ENCODE measurements around the gene ARMC3. TPM values are rescaled to one million over a fixed set of nuclear protein-coding genes. Genes with fewer than 3 reads are reported as not detected.

The ARMC3 gene
- total and polyA plus RNA-seq, 9 of the 15 experiments (the other 6 are each of a cell fraction or from before 2014, with no cell fraction given): 0.33 to 1.1 (median 0.62) TPM

- TF ChIP-seq HSF4 (CRISPR knock-in tag; IDR thresholded peaks at IDR 0.05; ENCODE audit: borderline replicate concordance) (no peak), ZC3H8 (IDR thresholded peaks at IDR 0.05) (no peak), OTX1 (CRISPR knock-in tag; IDR thresholded peaks at IDR 0.05) (no peak), CGGBP1 (CRISPR knock-in tag; IDR thresholded peaks at IDR 0.05) (no peak), BMI1 (IDR thresholded peaks at IDR 0.05; ENCODE audit: low read length) (no peak), MITF (IDR thresholded peaks at IDR 0.05) (no peak), ZFP30 (CRISPR knock-in tag; IDR thresholded peaks at IDR 0.05; ENCODE audit: borderline replicate concordance) (no peak), BACH1 (tag; IDR thresholded peaks at IDR 0.05) (no peak), ZBTB26 (CRISPR knock-in tag; IDR thresholded peaks at IDR 0.05) (no peak), MBD2 (IDR thresholded peaks at IDR 0.05; ENCODE audit: borderline replicate concordance, low read depth) (no peak; the same call in none of the 2 replicates), GATAD2B (IDR thresholded peaks at IDR 0.05; ENCODE audit: borderline replicate concordance) (no peak), EWSR1 (IDR thresholded peaks at IDR 0.05; ENCODE audit: borderline replicate concordance, low read depth, partially characterized antibody) (no peak), ZNF143 (CRISPR knock-in tag; IDR thresholded peaks at IDR 0.05) (no peak), ZKSCAN8 (CRISPR knock-in tag; IDR thresholded peaks at IDR 0.05) (no peak; the same call in 1 of the 2 replicates), CHD1 (IDR thresholded peaks at IDR 0.05; ENCODE audit: low read length) (no peak), FOXJ3 (CRISPR knock-in tag; IDR thresholded peaks at IDR 0.05) (no peak), GTF2E2 (tag; IDR thresholded peaks at IDR 0.05) (peak; percentile 77; the same call in 1 of the 2 replicates), ZNF766 (CRISPR knock-in tag; conservative IDR thresholded peaks at IDR 0.05) (peak; percentile 17; the same call in 1 of the 2 replicates), KDM4B (IDR thresholded peaks at IDR 0.05; ENCODE audit: borderline replicate concordance in 2 of 2, low read depth in 1 of 2) (no peak), TOE1 (IDR thresholded peaks at IDR 0.05; ENCODE audit: borderline replicate concordance) (0 out of 2 replicates have a peak, but pooled peaks have one; percentile 31), TOE1 (CRISPR knock-in tag; IDR thresholded peaks at IDR 0.05; ENCODE audit: borderline replicate concordance, low read depth) (no peak), HIVEP1 (CRISPR knock-in tag; IDR thresholded peaks at IDR 0.05) (no peak), ZNF445 (CRISPR knock-in tag; IDR thresholded peaks at IDR 0.05; ENCODE audit: low read depth) (no peak)
Observed at GRCh38 chr10:23047201-23048050, 119.6 kb downstream of the ARMC3 start (continued).

All from K562 (cell line).